Nephron progenitor cell (in vitro differentiated cells): ENCODE results near the gene RHOT1.

Experiments used
- DNase-seq: peaks from one replicate; pipeline ENCODE4 v3.0.0; 2021
- H3K27ac Mint-ChIP-seq: 2 replicates; pipeline ENCODE4 v1.8.0; 2021; ENCODE audit warnings: mild to moderate bottlenecking, moderate library complexity, mixed read lengths
- H3K27me3 Mint-ChIP-seq: 2 replicates; pipeline ENCODE4 v1.8.0; 2021; ENCODE audit warnings: mild to moderate bottlenecking, low read depth, mixed read lengths; ENCODE audit not compliant: poor library complexity
- H3K36me3 Mint-ChIP-seq: 2 replicates; pipeline ENCODE4 v1.8.0; 2021; ENCODE audit warnings: low read depth, mixed read lengths
- H3K4me1 Mint-ChIP-seq: 2 replicates; pipeline ENCODE4 v1.8.0; 2021; ENCODE audit warnings: mixed read lengths
- H3K4me3 Mint-ChIP-seq: 2 replicates; pipeline ENCODE4 v1.8.0; 2021; ENCODE audit warnings: mild to moderate bottlenecking, moderate library complexity, mixed read lengths
- H3K9me3 Mint-ChIP-seq: 2 replicates; pipeline ENCODE4 v1.8.0; 2021; ENCODE audit warnings: mild to moderate bottlenecking, moderate library complexity, mixed read lengths
- CTCF ChIP-seq: fragments of 200-600 bp; sonication (generic); IDR thresholded peaks from 2 replicates; pipeline ENCODE4 v1.5.0; 2021; ENCODE audit warnings: antibody characterized with exemption

RHOT1 gene

GRCh38 chr17:32241640-32242039 lies 99.3 kb downstream of the RHOT1 start:
- no peak overlapping the region for H3K4me3 Mint-ChIP-seq
- no peak for TF ChIP-seq CTCF
- H3K36me3 Mint-ChIP-seq: peaks cover 5% of the 10 kb centered on the region
- no peaks in the 10 kb centered on the region for H3K9me3 Mint-ChIP-seq
- H3K27ac Mint-ChIP-seq: peak overlapping the region; percentile 55
- DNase-seq: no peak
- H3K27me3 Mint-ChIP-seq: peaks cover 20% of the 10 kb centered on the region
- H3K4me1 Mint-ChIP-seq: peaks cover 20% of the 10 kb centered on the region

GRCh38 chr17:32249475-32249874 lies 107.2 kb downstream of the RHOT1 start:
- H3K27me3 Mint-ChIP-seq: peaks cover 26% of the 10 kb centered on the region
- H3K36me3 Mint-ChIP-seq: no peaks in the 10 kb centered on the region
- no peak for TF ChIP-seq CTCF
- H3K27ac Mint-ChIP-seq: no peak overlapping the region
- peaks cover 5% of the 10 kb centered on the region for H3K4me1 Mint-ChIP-seq
- H3K9me3 Mint-ChIP-seq: no peaks in the 10 kb centered on the region
- H3K4me3 Mint-ChIP-seq: no peak overlapping the region
- no peak for DNase-seq

GRCh38 chr17:32253117-32253611 lies 110.9 kb downstream of the RHOT1 start:
- Mint-ChIP-seq H3K9me3 (no peaks in the 10 kb centered on the region), H3K27ac (no peak overlapping the region), H3K4me3 (no peak overlapping the region), H3K4me1 (peaks cover 25% of the 10 kb centered on the region), H3K36me3 (no peaks in the 10 kb centered on the region), H3K27me3 (peaks cover 36% of the 10 kb centered on the region)
- peak; percentile 100 for TF ChIP-seq CTCF
- peak; percentile 84 for DNase-seq

- H3K27me3 Mint-ChIP-seq: peaks cover 42% of the 10 kb centered on the region
- H3K9me3 Mint-ChIP-seq: no peaks in the 10 kb centered on the region
- no peaks in the 10 kb centered on the region for H3K36me3 Mint-ChIP-seq
- TF ChIP-seq CTCF: no peak
- no peak overlapping the region for H3K27ac Mint-ChIP-seq
- no peak for DNase-seq
- peaks cover 44% of the 10 kb centered on the region for H3K4me1 Mint-ChIP-seq
- H3K4me3 Mint-ChIP-seq: no peak overlapping the region
These were observed 113.9 kb downstream of the RHOT1 start for GRCh38 chr17:32256012-32256700.

- DNase-seq: no peak
- Mint-ChIP-seq H3K36me3 (no peaks in the 10 kb centered on the region), H3K9me3 (no peaks in the 10 kb centered on the region), H3K27me3 (peaks cover 47% of the 10 kb centered on the region), H3K4me3 (no peak overlapping the region), H3K4me1 (peaks cover 48% of the 10 kb centered on the region), H3K27ac (no peak overlapping the region)
- TF ChIP-seq CTCF: no peak
These were observed 114.4 kb downstream of the RHOT1 start for GRCh38 chr17:32256701-32257019.
